GM12878 (cell line): ENCODE results near the gene SYNM. TPM values are rescaled to one million over a fixed set of nuclear protein-coding genes. Genes with fewer than 3 reads are reported as not detected.

Source experiments
- ATAC-seq: fragments of 200-7000 bp; cut with Tn5 transposase; 3 replicates; pipeline ENCODE4 v1.9.1; 2020; ENCODE audit warnings: mild to moderate bottlenecking, moderate library complexity
- BruUV-seq: library from RNA; stranded (reverse); fragments of 400-500 nt; replicated peaks from 2 replicates; lab custom pipeline; 2021; lab: Mats Ljungman, UMichigan
- CTCF ChIA-PET: fragments of 300-600 bp; sonication (Branson Sonifier 250); formaldehyde crosslinking; extraction: SDS; loops from one replicate; lab custom pipeline; 2021; ENCODE audit warnings: inconsistent platforms; lab: Yijun Ruan, JAX
- POLR2A ChIA-PET: fragments of 350-600 bp; formaldehyde crosslinking; extraction: SDS; loops from one replicate; lab custom pipeline; 2021; ENCODE audit warnings: inconsistent platforms; lab: Charles Lee
- RAD21 ChIA-PET: fragments of 300-600 bp; sonication (Branson Sonifier 250); formaldehyde crosslinking; loops from one replicate; lab custom pipeline; 2023; ENCODE audit warnings: antibody characterized with exemption; ENCODE audit not compliant: unreplicated experiment; lab: Charles Lee
- SMC1A ChIA-PET: fragments of 300-600 bp; sonication (Branson Sonifier 250); formaldehyde crosslinking; loops from one replicate; lab custom pipeline; 2023; ENCODE audit not compliant: unreplicated experiment, uncharacterized antibody; lab: Charles Lee
- DNase-seq: peaks from one replicate; pipeline ENCODE4 v3.0.0-alpha.2; 2011; ENCODE audit warnings: low read depth, low spot score
- FAIRE-seq: peaks from 3 replicates; lab custom pipeline; 2011; peaks lifted over from hg19 to GRCh38; lab: Jason Lieb, UNC
- H2AFZ ChIP-seq: 2 replicates; pipeline ENCODE4 v1.6.0; 2011; ENCODE audit warnings: low read depth, low read length, control low read depth; ENCODE audit not compliant: control insufficient read depth
- H3K27ac ChIP-seq: 2 replicates; pipeline ENCODE4 v1.5.1; 2011; ENCODE audit warnings: control low read depth; ENCODE audit not compliant: control insufficient read depth, insufficient read depth
- H3K27me3 ChIP-seq, 2 experiments: replicated peaks in 1 of 2; 2 replicates each; pipeline versions ENCODE4 v1.6.0 to v1.6.1; 2011; ENCODE audit warnings: low read length in 1 of 2; ENCODE audit not compliant: control insufficient read depth in 2 of 2, insufficient read depth in 2 of 2
- H3K36me3 ChIP-seq, 2 experiments: 2 replicates each; pipeline ENCODE4 v1.5.1; 2011; ENCODE audit warnings: low read length in 1 of 2; ENCODE audit not compliant: control insufficient read depth in 2 of 2, insufficient read depth in 2 of 2
- H3K4me1 ChIP-seq: 2 replicates; pipeline ENCODE4 v1.6.1; 2011; ENCODE audit warnings: mild to moderate bottlenecking, low read length, moderate library complexity, mixed read lengths; ENCODE audit not compliant: control insufficient read depth, insufficient read depth
- H3K4me2 ChIP-seq: 2 replicates; pipeline ENCODE4 v1.6.0; 2011; ENCODE audit warnings: control low read depth; ENCODE audit not compliant: control insufficient read depth, insufficient read depth
- H3K4me3 ChIP-seq: fragments of 200-600 bp; sonication (generic); 2 replicates; pipeline ENCODE4 v1.5.1; 2016
- H3K79me2 ChIP-seq: 2 replicates; pipeline ENCODE4 v1.6.0; 2011; ENCODE audit warnings: low read length; ENCODE audit not compliant: control insufficient read depth, insufficient read depth
- H3K9ac ChIP-seq: 2 replicates; pipeline ENCODE4 v1.8.0; 2011; ENCODE audit warnings: low read length, control low read depth, mixed read lengths; ENCODE audit not compliant: control insufficient read depth, insufficient read depth
- H3K9me3 ChIP-seq: replicated peaks from 3 replicates; pipeline ENCODE4 v1.5.1; 2011; ENCODE audit warnings: mild to moderate bottlenecking, low read length; ENCODE audit not compliant: control insufficient read depth, insufficient read depth
- H4K20me1 ChIP-seq: 2 replicates; pipeline ENCODE4 v1.6.0; 2011; ENCODE audit not compliant: control insufficient read depth, insufficient read depth
- GATAD2B ChIP-seq: fragments of 450-650 bp; conservative IDR thresholded peaks from 2 replicates; pipeline ENCODE4 v1.6.1; 2017; ENCODE audit warnings: low read depth, mild to moderate bottlenecking, moderate library complexity
- MTA2 ChIP-seq: fragments of 450-650 bp; IDR thresholded peaks from 2 replicates; pipeline ENCODE4 v1.6.1; 2016; ENCODE audit warnings: low read depth, mild to moderate bottlenecking, moderate library complexity
- MXI1 ChIP-seq: fragments of 150-350 bp; IDR thresholded peaks from 2 replicates; pipeline ENCODE4 v1.6.1; 2011; ENCODE audit warnings: low read depth, mild to moderate bottlenecking, inconsistent platforms, low read length, improper control_type of control experiment
- PAX5 ChIP-seq: IDR thresholded peaks from 2 replicates; pipeline ENCODE4 v1.6.1; 2011; ENCODE audit warnings: low read depth, low read length, borderline replicate concordance
- ZNF24 ChIP-seq: fragments of 450-650 bp; IDR thresholded peaks from 2 replicates; pipeline ENCODE4 v1.6.1; 2017; ENCODE audit warnings: antibody characterized with exemption, mild to moderate bottlenecking
- WGBS: methylation state at CpG from one replicate; pipeline ENCODE4 v1.1.6; 2016; ENCODE audit warnings: low lambda C conversion rate; ENCODE audit not compliant: insufficient replicate concordance, insufficient coverage; ENCODE audit errors: missing lambda C conversion rate; 5-methylcytosine and 5-hydroxymethylcytosine counted together
- in situ Hi-C: fragments of 300-500 bp; cut with MboI; formaldehyde crosslinking; loops from 9 replicates; pipeline ENCODE4 v1.14.3; 2018; ENCODE audit warnings: mixed read lengths
- intact Hi-C: fragments of 100-400 bp; cut with micrococcal nuclease; formaldehyde crosslinking; loops from one replicate; pipeline ENCODE4 v1.14.2; 2022; ENCODE audit not compliant: unreplicated experiment
- polyA plus RNA-seq, 11 experiments: library from polyadenylated mRNA; depleted of rRNA in 4 of 11; unstranded in 6 of 11; stranded (reverse) in 5 of 11; fragments of >200 nt; fragmentation: Nextera tagmentation in 4 of 11; fragmentation: Illumina TruSeq in 1 of 11; extraction: Ambion mirVana in 4 of 11; extraction: Trizol in 1 of 11; gene quantifications; 1 replicate in 1 of 11; 2 replicates in 10 of 11; pipeline versions ENCODE4 v1.2.1 to v1.2.3, GENCODE V29; 2011 to 2016; ENCODE audit warnings: inconsistent platforms in 2 of 11, missing spikeins in 2 of 11, low read depth in 1 of 11
- total RNA-seq, 4 experiments: library from RNA; depleted of rRNA in 3 of 4; stranded (reverse); fragments of >200 nt in 3 of 4; fragmentation: Illumina TruSeq in 1 of 4; extraction: Trizol in 1 of 4; gene quantifications; 2 replicates each; pipeline versions ENCODE4 v1.2.1 to v1.2.3, GENCODE V29; 2013 to 2021
- TF ChIP-seq, protein P1 (sequence below): fragments of 450-650 bp; IDR thresholded peaks from 2 replicates; pipeline ENCODE4 v1.6.1; 2018; ENCODE audit warnings: borderline replicate concordance, mild to moderate bottlenecking; ENCODE audit not compliant: partially characterized antibody

SYNM gene
- total and polyA plus RNA-seq, 10 of the 15 experiments (the other 5 are each of a cell fraction or from before 2014, with no cell fraction given) = 0.05 to 1.1 (median 0.89) TPM; not detected in 1

GRCh38 chr15:99126930-99127329 lies 22.1 kb downstream of the SYNM start:
- Histone ChIP-seq H4K20me1 (no peaks in the 10 kb centered on the region), H3K4me2 (no peak overlapping the region), H3K4me3 (no peak overlapping the region), H2AFZ (no peak overlapping the region), H3K9ac (no peak overlapping the region), H3K36me3 (no peaks in the 10 kb centered on the region), H3K79me2 (no peaks in the 10 kb centered on the region), H3K27ac (no peak overlapping the region), H3K27me3 (peaks cover 0 to 4% of the 10 kb centered on the region in 2 experiments; a peak in 3 of 4 replicates), H3K4me1 (0 out of 2 replicates have a peak, but pooled peaks cover 3% of the 10 kb centered on the region), H3K9me3 (no peaks in the 10 kb centered on the region)
- 48% methylated on average over 3 of the region's 3 CpGs for WGBS
- no TSS peak for BruUV-seq
- intact Hi-C loops = no loop called here
- SMC1A ChIA-PET = interaction anchor here (1.6 kb wide), 1 partner anchor 18 kb away, joined by 4 read pairs; no protein-coding TSS in a partner anchor
- no peak for ATAC-seq
- FAIRE-seq = no peak
- DNase-seq = no peak
- in situ Hi-C loops = no loop called here
- POLR2A ChIA-PET = no interaction called here
- RAD21 ChIA-PET = no interaction called here
- CTCF ChIA-PET = no interaction called here
- no peak for TF ChIP-seq PAX5
- TF ChIP-seq, protein P1, sequence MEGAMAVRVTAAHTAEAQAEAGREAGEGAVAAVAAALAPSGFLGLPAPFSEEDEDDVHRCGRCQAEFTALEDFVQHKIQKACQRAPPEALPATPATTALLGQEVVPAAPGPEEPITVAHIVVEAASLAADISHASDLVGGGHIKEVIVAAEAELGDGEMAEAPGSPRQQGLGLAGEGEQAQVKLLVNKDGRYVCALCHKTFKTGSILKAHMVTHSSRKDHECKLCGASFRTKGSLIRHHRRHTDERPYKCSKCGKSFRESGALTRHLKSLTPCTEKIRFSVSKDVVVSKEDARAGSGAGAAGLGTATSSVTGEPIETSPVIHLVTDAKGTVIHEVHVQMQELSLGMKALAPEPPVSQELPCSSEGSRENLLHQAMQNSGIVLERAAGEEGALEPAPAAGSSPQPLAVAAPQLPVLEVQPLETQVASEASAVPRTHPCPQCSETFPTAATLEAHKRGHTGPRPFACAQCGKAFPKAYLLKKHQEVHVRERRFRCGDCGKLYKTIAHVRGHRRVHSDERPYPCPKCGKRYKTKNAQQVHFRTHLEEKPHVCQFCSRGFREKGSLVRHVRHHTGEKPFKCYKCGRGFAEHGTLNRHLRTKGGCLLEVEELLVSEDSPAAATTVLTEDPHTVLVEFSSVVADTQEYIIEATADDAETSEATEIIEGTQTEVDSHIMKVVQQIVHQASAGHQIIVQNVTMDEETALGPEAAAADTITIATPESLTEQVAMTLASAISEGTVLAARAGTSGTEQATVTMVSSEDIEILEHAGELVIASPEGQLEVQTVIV = no peak
- no peak for TF ChIP-seq MXI1

GRCh38 chr15:99127773-99128172 lies 22.9 kb downstream of the SYNM start:
- ChIA-PET POLR2A (no interaction called here), CTCF (interaction anchor here (1.2 kb wide), 1 partner anchor 24 kb away, joined by 3 read pairs; no protein-coding TSS in a partner anchor), SMC1A (interaction anchor here (1.1 to 1.9 kb wide), 4 partner anchors 15 to 83 kb away, joined by 3 to 4 read pairs (median 4); no protein-coding TSS in a partner anchor)
- no TSS peak for BruUV-seq
- FAIRE-seq = no peak
- no peak overlapping the region for H2AFZ ChIP-seq
- H3K79me2 ChIP-seq = no peaks in the 10 kb centered on the region
- no peak for DNase-seq
- peaks cover 0 to 4% of the 10 kb centered on the region in 2 experiments; a peak in 3 of 4 replicates for H3K27me3 ChIP-seq
- no peak overlapping the region for H3K27ac ChIP-seq
- 36% methylated on average over 3 of the region's 3 CpGs for WGBS
- intact Hi-C loops = no loop called here
- no peak overlapping the region for H3K9ac ChIP-seq
- H3K9me3 ChIP-seq = no peaks in the 10 kb centered on the region
- no peak overlapping the region for H3K4me2 ChIP-seq
- ATAC-seq = no peak
- H4K20me1 ChIP-seq = no peaks in the 10 kb centered on the region
- TF ChIP-seq MTA2 (no peak), GATAD2B (no peak), ZNF24 (peak; percentile 61)
- TF ChIP-seq, all 136 proteins: peak for 1
- no peaks in the 10 kb centered on the region for H3K36me3 ChIP-seq
- in situ Hi-C loops = no loop called here
- RAD21 ChIA-PET = no interaction called here
- 0 out of 2 replicates have a peak, but pooled peaks cover 3% of the 10 kb centered on the region for H3K4me1 ChIP-seq
- H3K4me3 ChIP-seq = no peak overlapping the region
